ENCODE measurements around the gene RAPSN. TPM values are rescaled to one million over a fixed set of nuclear protein-coding genes. Genes with fewer than 3 reads are reported as not detected.

RAPSN gene
- total and polyA plus RNA-seq, 2 of the 8 experiments (the other 6 are each of a cell fraction or from before 2014, with no cell fraction given) = 0.06 to 0.34 TPM

GRCh38 chr11:47433157-47433556 lies 15.8 kb downstream of the RAPSN start (continued):
- TF ChIP-seq, protein P1, sequence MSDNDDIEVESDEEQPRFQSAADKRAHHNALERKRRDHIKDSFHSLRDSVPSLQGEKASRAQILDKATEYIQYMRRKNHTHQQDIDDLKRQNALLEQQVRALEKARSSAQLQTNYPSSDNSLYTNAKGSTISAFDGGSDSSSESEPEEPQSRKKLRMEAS (IDR thresholded peaks at IDR 0.05) = no peak
- TF ChIP-seq SP1 (IDR thresholded peaks at IDR 0.05; ENCODE audit: low read depth, low read length) (no peak), SP4 (IDR thresholded peaks at IDR 0.05; ENCODE audit: low read length) (no peak), CBX5 (IDR thresholded peaks at IDR 0.05; ENCODE audit: low read depth, low read length) (no peak)
